Heart right ventricle (tissue), 16 donors: ENCODE measurements around the gene RENBP. TPM values are rescaled to one million over a fixed set of nuclear protein-coding genes. Genes with fewer than 3 reads are reported as not detected.

Experiments
- ATAC-seq, 8 donors: fragments of 200-7000 bp; cut with Tn5 transposase; one replicate each; pipeline ENCODE4 v1.9.1; 2020; ENCODE audit warnings: mild to moderate bottlenecking in 8 of 8, moderate library complexity in 8 of 8, moderate number of reproducible peaks in 1 of 8
- DNase-seq, 2 donors: peaks; one replicate each; pipeline ENCODE4 v3.0.0-alpha.2; 2020
- H3K27ac ChIP-seq, 10 donors: fragments of 200-600 bp; sonication (generic) in 2 of 10; one replicate each; pipeline versions ENCODE4 v1.5.0 to v1.8.0; 2020 to 2022; ENCODE audit warnings: mild to moderate bottlenecking in 3 of 10
- H3K27me3 ChIP-seq, 7 donors: fragments of 200-600 bp; one replicate each; pipeline ENCODE4 v1.8.0; 2021 to 2022; ENCODE audit warnings: mild to moderate bottlenecking in 2 of 7
- H3K36me3 ChIP-seq, 9 donors: fragments of 200-600 bp; sonication (generic) in 1 of 9; one replicate each; pipeline versions ENCODE4 v1.5.0 to v1.8.0; 2020 to 2022; ENCODE audit warnings: mild to moderate bottlenecking in 2 of 9
- H3K4me1 ChIP-seq, 9 donors: fragments of 200-600 bp; sonication (generic) in 1 of 9; one replicate each; pipeline versions ENCODE4 v1.5.0 to v1.8.0; 2020 to 2022; ENCODE audit warnings: mild to moderate bottlenecking in 4 of 9
- H3K4me3 ChIP-seq, 10 donors: fragments of 200-600 bp; sonication (generic) in 2 of 10; one replicate each; pipeline versions ENCODE4 v1.5.0 to v1.8.0; 2020 to 2022; ENCODE audit warnings: mild to moderate bottlenecking in 7 of 10, moderate library complexity in 2 of 10
- H3K9me3 ChIP-seq, 11 donors: fragments of 200-600 bp in 10 of 11; sonication (generic) in 2 of 11; one replicate each; pipeline versions ENCODE4 v1.5.0 to v1.8.0; 2013 to 2022; ENCODE audit warnings: mild to moderate bottlenecking in 2 of 11, control low read depth in 1 of 11, moderate library complexity in 1 of 11
- WGBS, 2 donors: extraction: QIAGEN DNeasy Blood & Tissue Kit; methylation state at CpG; one replicate each; pipeline ENCODE4 v1.1.7; 2013; ENCODE audit warnings: inconsistent platforms in 1 of 2; 5-methylcytosine and 5-hydroxymethylcytosine counted together
- intact Hi-C, 10 donors: fragments of 100-400 bp; cut with DNase I; formaldehyde crosslinking; loops; one replicate each; pipeline versions ENCODE4 v1.11.1 to v1.14.2; 2022
- polyA plus RNA-seq, 2 donors: library from polyadenylated mRNA; stranded (reverse); fragments of 200-250 nt; gene quantifications; one replicate each; pipeline ENCODE4 v1.2.3, GENCODE V29; 2013
- total RNA-seq, 10 donors: library from RNA; stranded (reverse); fragmentation: NEBNext Ultra II Directional in 3 of 10; extraction: Animal tissue kit (Norgen Biotek cat#: 25700) in 3 of 10; gene quantifications; one replicate each; pipeline versions ENCODE4 v1.2.1 to v1.2.4, GENCODE V29; 2021 to 2023
- TF ChIP-seq, protein P1 (sequence below), 9 donors: fragments of 200-600 bp; sonication (generic) in 2 of 9; IDR thresholded peaks; one replicate each; pipeline versions ENCODE4 v1.5.0 to v1.8.0; 2021 to 2022; ENCODE audit warnings: antibody characterized with exemption in 9 of 9, mild to moderate bottlenecking in 5 of 9, moderate library complexity in 1 of 9
- donor health status: Arrhythmogenic right ventricular cardiomyopathy.
- donor health status: ischemic (EF 13 %, LVEDD 7.1; RV severe dilation, severe dysfunction).
- donor health status: healthy with polysubstance abuse.
- donor health status: DM: no; HTN: yes; CAD: no.
- donor health status: DM: no; HTN: no; CAD: no.
- donor health status: ischemic (EF 25% LVEDD 6.9; RV normal size, moderate dysfunction).
- donor health status: ischemic (EF 25% LVEDD 5.7; RV mildly dilated, moderate dysfunction).
- donor health status: healthy.
- donor health status: DM: yes; HTN: yes; CAD: no.
- donor health status: Ischemic cardiomyopathy.
- donor health status: ischemic (EF 35%, LVEDD 5.7; RV mildly dilated, moderate dysfunction).
- donor health status: nonischemic (EF 11% LVEDD 7.7; RV severe dilation, severe dysfunction).
- donor health status: DM: yes; HTN: yes; CAD: no.
- donor health status: PGD.
- donor health status: ischemic (EF 29% LVEDD 5.4; RV normal size, mild dysfunction).
- donor health status: nonischemic (EF 23%, LVEDD 6.1; RV moderate dilation, normal function).

RENBP gene
- total and polyA plus RNA-seq, 12 donors = 6.0 to 17.0 (median 9.6) TPM

DNA sequence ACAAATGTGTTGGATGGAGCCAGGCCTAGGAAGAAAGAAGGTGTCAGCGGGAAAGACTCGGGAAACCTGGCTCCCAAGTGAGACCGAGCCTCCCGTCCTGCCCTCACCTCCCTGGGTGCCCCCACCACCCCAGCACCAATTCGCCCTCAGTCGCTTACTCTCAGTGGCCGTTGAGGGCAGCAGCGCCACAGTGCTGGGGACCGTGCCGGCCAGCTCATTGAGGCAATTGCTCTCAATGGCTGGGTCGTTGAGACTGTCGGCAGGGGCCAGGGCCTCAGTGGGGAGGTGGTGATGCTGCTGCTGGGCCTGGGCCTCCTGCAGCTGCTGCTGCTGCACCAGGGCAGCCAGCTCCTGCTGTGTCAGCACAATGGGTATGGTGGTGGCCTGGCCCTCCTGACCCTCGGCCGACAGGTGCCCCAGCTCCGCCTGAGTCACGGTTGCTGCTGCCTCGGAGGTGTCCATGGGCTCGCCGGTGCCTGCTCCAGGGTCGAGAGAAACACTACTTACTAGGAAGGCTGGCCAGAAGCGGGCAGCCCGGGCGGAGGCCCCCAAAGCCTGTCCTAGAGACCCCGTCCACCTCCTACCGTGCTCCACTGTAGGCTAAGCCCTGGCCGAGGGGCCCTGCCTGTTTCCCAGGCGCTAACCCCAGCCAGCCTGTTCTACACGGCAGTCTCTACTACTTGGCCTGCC is 7.4 kb upstream of the RENBP start:
- H3K4me3 ChIP-seq = no peak overlapping the region
- ATAC-seq (no peak), DNase-seq (no peak)
- H3K4me1 ChIP-seq = peaks cover 0 to 38% (median 19%) of the 10 kb centered on the region in 9 donors
- WGBS, 2 donors = 90 to 93% methylated on average over 17 to 28 of the region's 28 CpGs
- TF ChIP-seq, protein P1, sequence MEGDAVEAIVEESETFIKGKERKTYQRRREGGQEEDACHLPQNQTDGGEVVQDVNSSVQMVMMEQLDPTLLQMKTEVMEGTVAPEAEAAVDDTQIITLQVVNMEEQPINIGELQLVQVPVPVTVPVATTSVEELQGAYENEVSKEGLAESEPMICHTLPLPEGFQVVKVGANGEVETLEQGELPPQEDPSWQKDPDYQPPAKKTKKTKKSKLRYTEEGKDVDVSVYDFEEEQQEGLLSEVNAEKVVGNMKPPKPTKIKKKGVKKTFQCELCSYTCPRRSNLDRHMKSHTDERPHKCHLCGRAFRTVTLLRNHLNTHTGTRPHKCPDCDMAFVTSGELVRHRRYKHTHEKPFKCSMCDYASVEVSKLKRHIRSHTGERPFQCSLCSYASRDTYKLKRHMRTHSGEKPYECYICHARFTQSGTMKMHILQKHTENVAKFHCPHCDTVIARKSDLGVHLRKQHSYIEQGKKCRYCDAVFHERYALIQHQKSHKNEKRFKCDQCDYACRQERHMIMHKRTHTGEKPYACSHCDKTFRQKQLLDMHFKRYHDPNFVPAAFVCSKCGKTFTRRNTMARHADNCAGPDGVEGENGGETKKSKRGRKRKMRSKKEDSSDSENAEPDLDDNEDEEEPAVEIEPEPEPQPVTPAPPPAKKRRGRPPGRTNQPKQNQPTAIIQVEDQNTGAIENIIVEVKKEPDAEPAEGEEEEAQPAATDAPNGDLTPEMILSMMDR (IDR thresholded peaks at IDR 0.05) = no peak
- H3K27me3 ChIP-seq = no peaks in the 10 kb centered on the region
- H3K9me3 ChIP-seq = no peaks in the 10 kb centered on the region
- H3K27ac ChIP-seq = no peak overlapping the region
- intact Hi-C loops = loop anchor here in 6 of 10 donors (2.0 to 10.0 kb wide), 5 partner anchors 185 to 987 kb away; partner anchors contain the start of gene PLXNB3 (in 5 of the 6)
- H3K36me3 ChIP-seq = peaks cover 0 to 90% (median 4%) of the 10 kb centered on the region in 9 donors

DNA sequence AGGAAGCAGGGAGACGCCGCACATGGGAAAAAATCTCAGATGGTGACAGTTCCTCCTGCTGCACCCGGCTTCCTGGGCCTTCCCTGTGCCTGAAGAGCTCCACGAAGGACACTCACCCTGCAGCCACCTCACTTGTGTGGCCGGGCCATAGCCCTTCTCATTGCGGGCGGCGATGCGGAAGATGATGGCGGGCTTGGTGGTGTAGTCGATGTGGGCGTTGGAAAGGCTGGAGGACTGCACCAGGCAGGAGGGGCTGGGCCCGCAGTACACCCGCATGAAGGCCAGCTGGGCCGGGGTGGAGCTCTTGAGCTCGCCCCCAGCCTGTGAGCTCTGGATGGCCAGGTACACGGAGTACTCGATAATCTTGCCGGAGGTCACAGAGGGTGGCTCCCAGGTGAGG is 5.7 kb upstream of the RENBP start:
- 81 to 82% methylated on average over 16 to 19 of the region's 19 CpGs for WGBS, 2 donors
- no peaks in the 10 kb centered on the region for H3K9me3 ChIP-seq
- H3K27ac ChIP-seq = peak overlapping the region in 4 of 10 donors; percentile 69 to 78 (median 70)
- peaks cover 0 to 39% (median 19%) of the 10 kb centered on the region in 9 donors for H3K4me1 ChIP-seq
- no peak overlapping the region for H3K4me3 ChIP-seq
- TF ChIP-seq, protein P1 (IDR thresholded peaks at IDR 0.05) = no peak
- DNase-seq (no peak), ATAC-seq (no peak)
- intact Hi-C loops = loop anchor here in 5 of 10 donors (5.0 to 10.0 kb wide), 4 partner anchors 183 to 985 kb away; partner anchors contain the start of gene PLXNB3 (in 4 of the 5)
- H3K36me3 ChIP-seq = peaks cover 0 to 73% (median 4%) of the 10 kb centered on the region in 9 donors
- H3K27me3 ChIP-seq = peaks cover 0 to under 1% (median 0%) of the 10 kb centered on the region in 7 donors

DNA sequence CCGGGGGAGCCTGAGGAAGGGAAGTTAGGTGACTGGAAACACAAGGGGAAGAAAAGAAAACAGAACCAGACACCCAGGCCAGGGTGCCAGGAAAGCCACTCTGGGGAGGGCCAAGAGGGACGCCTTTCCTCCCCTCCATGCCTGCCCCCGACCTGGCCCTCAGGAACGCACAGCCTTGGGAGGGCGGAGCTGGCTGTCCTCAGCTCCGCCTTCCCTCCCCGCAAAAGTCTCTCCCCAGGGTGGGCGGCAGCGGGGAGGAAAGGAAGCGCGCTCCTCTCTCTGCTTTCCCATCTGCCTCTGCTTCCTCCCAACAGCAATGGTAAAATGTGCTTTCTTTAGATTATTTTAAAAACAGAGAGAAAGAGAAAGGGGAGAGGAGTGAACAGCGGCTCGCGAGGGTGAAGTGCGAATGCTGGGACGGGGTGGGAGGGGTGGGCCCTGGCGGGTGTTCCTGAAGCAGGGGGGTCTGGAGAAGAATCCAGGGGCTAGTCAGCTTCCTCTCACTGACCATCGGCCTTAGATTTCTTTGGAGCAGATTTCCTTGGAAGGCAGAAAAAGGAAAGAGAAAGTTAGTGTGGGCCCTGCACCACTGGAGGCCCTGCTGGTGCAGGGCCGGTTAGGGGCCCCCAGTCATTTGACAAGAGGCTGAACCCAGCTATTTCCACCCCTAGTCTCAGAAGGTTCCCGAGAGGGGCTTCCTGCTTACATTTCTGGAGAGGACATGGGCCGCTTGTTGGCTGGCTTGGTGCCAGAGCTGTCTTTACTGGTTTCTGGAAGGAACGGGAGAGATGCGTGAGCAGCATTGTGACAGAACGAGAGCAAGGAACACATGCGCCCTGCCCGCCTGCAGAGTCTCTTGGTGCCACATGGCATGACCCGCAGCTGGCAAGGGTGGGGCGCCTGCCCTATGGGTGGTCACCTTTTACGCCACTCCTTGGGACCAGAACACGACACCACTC is 4.7 kb upstream of the RENBP start:
- DNase-seq = no peak
- no peaks in the 10 kb centered on the region for H3K9me3 ChIP-seq
- TF ChIP-seq, protein P1 (IDR thresholded peaks at IDR 0.05) = no peak
- WGBS, 2 donors = 49 to 53% methylated on average over 26 to 29 of the region's 30 CpGs
- H3K27ac ChIP-seq = peak overlapping the region; percentile 11 to 78 (median 70)
- peaks cover 0 to 63% (median 4%) of the 10 kb centered on the region in 9 donors for H3K36me3 ChIP-seq
- peaks cover 0 to 41% (median 19%) of the 10 kb centered on the region in 9 donors for H3K4me1 ChIP-seq
- H3K27me3 ChIP-seq = peaks cover 0 to 11% (median 0%) of the 10 kb centered on the region in 7 donors
- ATAC-seq = peak in 5 of 8 donors; percentile 23 to 41 (median 37)
- intact Hi-C loops = loop anchor here in 3 of 10 donors (2.0 to 10.0 kb wide), 4 partner anchors 26 to 187 kb away; partner anchors contain the start of genes PLXNB3 (in 2 of the 3), IDH3G (in 1 of the 3) and SSR4 (in 1 of the 3)
- no peak overlapping the region for H3K4me3 ChIP-seq
